Umbilical cord (tissue), 2 donors: ENCODE measurements around the gene GRID2. TPM values are rescaled to one million over a fixed set of nuclear protein-coding genes. Genes with fewer than 3 reads are reported as not detected.
"Not testable (repeated sequence)": the region's sequence is repeated elsewhere in the genome, so short reads cannot be mapped to it uniquely, and the experiment has no call there.

Experiments used
- DNase-seq: peaks from one replicate; pipeline ENCODE4 v3.0.0-alpha.2; 2015; ENCODE audit warnings: low spot score
- total RNA-seq: library from RNA; depleted of rRNA; stranded (reverse); fragments of >200 nt; gene quantifications from one replicate; pipeline ENCODE4 v1.2.3, GENCODE V29; 2014; ENCODE audit warnings: low replicate concordance; ENCODE audit not compliant: insufficient read depth

Gene GRID2
- 7.9 TPM for total RNA-seq

- peak; percentile 70 for DNase-seq
These were observed at the start of gene GRID2 for GRCh38 chr4:92303621-92304027. Gene GRID2, plus strand, starts transcription at chr4:92303966.

GRCh38 chr4:92253986-92254671 lies 49.6 kb upstream of the GRID2 start:
- DNase-seq = no peak

- DNase-seq = no peak
These were observed 48.9 kb upstream of the GRID2 start for GRCh38 chr4:92254767-92255442.

GRCh38 chr4:92255920-92256244 lies 47.9 kb upstream of the GRID2 start:
- DNase-seq = no peak

- DNase-seq = no peak
These were observed 45.6 kb upstream of the GRID2 start for GRCh38 chr4:92257931-92258857.

- DNase-seq = no peak
These were observed 42.5 kb upstream of the GRID2 start for GRCh38 chr4:92261256-92261655.

- no peak for DNase-seq
These were observed 41.4 kb upstream of the GRID2 start for GRCh38 chr4:92262371-92262770.

GRCh38 chr4:92263010-92263409 lies 40.8 kb upstream of the GRID2 start:
- no peak for DNase-seq

- DNase-seq = no peak
These were observed 40.2 kb upstream of the GRID2 start for GRCh38 chr4:92263575-92263974.

- DNase-seq = no peak
These were observed 39.6 kb upstream of the GRID2 start for GRCh38 chr4:92264163-92264562.

- DNase-seq = no peak
These were observed 38.7 kb upstream of the GRID2 start for GRCh38 chr4:92265021-92265420.

- DNase-seq = no peak
These were observed 38.0 kb upstream of the GRID2 start for GRCh38 chr4:92265798-92266197.

- no peak for DNase-seq
These were observed 37.2 kb upstream of the GRID2 start for GRCh38 chr4:92266521-92266920.

GRCh38 chr4:92268642-92269041 lies 35.1 kb upstream of the GRID2 start:
- DNase-seq = no peak

GRCh38 chr4:92270908-92271307 lies 32.9 kb upstream of the GRID2 start:
- DNase-seq = no peak

GRCh38 chr4:92271551-92271950 lies 32.2 kb upstream of the GRID2 start:
- DNase-seq = not testable (repeated sequence)

GRCh38 chr4:92277057-92277881 lies 26.5 kb upstream of the GRID2 start:
- not testable (repeated sequence) for DNase-seq

GRCh38 chr4:92279296-92279695 lies 24.5 kb upstream of the GRID2 start:
- peak; percentile 3 for DNase-seq

GRCh38 chr4:92299152-92299551 lies 4.6 kb upstream of the GRID2 start:
- DNase-seq = no peak

GRCh38 chr4:92304121-92304520 lies 355 bp downstream of the GRID2 start:
- no peak for DNase-seq

GRCh38 chr4:92304606-92305005 lies 840 bp downstream of the GRID2 start:
- no peak for DNase-seq
